Measurements from ENCODE around the gene CCDC9B. TPM values are rescaled to one million over a fixed set of nuclear protein-coding genes. Genes with fewer than 3 reads are reported as not detected.
A peak's percentile ranks its signal among the peaks of the same experiment; 100 is the strongest.

The CCDC9B gene
- total RNA-seq, 1 experiment from 2014 or later = 1.4 TPM

DNA sequence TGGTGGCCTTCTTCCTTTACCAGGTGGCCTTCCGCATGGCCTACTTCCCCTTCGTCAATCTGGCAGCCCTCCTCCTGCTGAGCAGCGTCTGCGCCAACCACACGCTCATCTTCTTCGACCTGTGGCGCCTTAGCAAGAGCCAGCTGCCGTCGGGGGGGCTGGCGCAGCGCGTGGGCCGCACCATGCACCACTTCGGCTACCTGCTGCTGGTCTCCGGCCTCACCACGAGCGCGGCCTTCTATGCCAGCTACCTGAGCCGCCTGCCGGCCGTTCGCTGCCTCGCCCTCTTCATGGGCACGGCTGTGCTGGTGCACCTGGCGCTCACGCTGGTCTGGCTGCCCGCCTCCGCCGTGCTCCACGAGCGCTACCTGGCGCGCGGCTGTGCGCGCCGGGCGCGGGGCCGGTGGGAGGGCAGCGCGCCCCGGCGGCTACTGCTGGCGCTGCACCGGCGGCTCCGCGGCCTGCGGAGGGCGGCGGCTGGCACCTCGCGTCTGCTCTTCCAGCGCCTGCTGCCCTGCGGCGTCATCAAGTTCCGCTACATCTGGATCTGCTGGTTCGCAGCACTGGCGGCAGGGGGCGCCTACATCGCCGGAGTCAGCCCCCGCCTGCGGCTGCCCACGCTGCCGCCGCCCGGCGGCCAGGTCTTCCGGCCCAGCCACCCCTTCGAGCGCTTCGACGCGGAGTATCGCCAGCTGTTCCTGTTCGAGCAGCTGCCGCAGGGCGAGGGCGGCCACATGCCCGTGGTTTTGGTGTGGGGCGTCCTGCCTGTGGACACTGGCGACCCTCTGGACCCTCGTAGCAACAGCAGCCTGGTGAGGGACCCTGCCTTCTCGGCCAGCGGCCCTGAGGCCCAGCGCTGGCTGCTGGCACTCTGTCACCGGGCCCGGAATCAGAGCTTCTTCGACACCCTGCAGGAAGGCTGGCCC lies 27.2 kb upstream of the CCDC9B start (continued):
- TF ChIP-seq, protein P1, sequence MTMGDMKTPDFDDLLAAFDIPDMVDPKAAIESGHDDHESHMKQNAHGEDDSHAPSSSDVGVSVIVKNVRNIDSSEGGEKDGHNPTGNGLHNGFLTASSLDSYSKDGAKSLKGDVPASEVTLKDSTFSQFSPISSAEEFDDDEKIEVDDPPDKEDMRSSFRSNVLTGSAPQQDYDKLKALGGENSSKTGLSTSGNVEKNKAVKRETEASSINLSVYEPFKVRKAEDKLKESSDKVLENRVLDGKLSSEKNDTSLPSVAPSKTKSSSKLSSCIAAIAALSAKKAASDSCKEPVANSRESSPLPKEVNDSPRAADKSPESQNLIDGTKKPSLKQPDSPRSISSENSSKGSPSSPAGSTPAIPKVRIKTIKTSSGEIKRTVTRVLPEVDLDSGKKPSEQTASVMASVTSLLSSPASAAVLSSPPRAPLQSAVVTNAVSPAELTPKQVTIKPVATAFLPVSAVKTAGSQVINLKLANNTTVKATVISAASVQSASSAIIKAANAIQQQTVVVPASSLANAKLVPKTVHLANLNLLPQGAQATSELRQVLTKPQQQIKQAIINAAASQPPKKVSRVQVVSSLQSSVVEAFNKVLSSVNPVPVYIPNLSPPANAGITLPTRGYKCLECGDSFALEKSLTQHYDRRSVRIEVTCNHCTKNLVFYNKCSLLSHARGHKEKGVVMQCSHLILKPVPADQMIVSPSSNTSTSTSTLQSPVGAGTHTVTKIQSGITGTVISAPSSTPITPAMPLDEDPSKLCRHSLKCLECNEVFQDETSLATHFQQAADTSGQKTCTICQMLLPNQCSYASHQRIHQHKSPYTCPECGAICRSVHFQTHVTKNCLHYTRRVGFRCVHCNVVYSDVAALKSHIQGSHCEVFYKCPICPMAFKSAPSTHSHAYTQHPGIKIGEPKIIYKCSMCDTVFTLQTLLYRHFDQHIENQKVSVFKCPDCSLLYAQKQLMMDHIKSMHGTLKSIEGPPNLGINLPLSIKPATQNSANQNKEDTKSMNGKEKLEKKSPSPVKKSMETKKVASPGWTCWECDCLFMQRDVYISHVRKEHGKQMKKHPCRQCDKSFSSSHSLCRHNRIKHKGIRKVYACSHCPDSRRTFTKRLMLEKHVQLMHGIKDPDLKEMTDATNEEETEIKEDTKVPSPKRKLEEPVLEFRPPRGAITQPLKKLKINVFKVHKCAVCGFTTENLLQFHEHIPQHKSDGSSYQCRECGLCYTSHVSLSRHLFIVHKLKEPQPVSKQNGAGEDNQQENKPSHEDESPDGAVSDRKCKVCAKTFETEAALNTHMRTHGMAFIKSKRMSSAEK (CRISPR knock-in tag; IDR thresholded peaks at IDR 0.05; ENCODE audit: borderline replicate concordance) = no peak
- TF ChIP-seq, protein P2, sequence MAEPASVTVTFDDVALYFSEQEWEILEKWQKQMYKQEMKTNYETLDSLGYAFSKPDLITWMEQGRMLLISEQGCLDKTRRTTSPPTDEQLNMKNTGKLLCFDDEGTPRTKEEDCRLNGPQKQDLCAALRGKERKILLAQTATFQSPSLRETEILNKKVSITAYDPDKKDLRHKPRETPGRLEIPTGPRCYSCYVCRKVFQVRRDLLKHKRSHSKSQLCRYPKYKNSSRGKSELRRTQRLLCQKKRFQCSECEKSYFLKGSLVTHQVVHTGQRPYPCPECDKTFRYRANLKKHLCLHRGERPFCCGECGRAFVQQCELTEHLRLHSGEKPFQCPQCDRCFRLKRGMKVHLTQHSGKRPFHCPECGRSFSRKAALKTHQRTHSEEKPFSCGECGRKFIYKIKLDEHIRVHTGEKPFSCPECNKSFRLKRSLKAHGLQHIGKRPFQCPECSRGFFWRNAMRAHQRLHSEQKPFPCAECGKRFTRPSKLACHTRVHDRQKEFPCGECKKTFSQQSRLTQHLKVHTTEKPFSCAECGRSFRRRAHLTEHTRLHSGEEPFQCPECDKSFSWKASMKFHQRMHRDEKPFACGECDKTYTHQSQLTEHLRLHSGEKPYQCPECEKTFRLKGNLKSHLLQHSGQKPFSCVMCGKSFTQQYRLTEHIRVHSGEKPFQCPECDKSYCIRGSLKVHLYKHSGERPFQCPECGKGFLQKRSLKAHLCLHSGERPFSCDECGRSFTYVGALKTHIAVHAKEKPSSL (CRISPR knock-in tag; conservative IDR thresholded peaks at IDR 0.05) = no peak
- TF ChIP-seq EMX1 (CRISPR knock-in tag; IDR thresholded peaks at IDR 0.05) (no peak), JAZF1 (CRISPR knock-in tag; IDR thresholded peaks at IDR 0.05) (no peak), ZNF232 (CRISPR knock-in tag; IDR thresholded peaks at IDR 0.05) (peak; percentile 99)
- TF ChIP-seq, protein P3, sequence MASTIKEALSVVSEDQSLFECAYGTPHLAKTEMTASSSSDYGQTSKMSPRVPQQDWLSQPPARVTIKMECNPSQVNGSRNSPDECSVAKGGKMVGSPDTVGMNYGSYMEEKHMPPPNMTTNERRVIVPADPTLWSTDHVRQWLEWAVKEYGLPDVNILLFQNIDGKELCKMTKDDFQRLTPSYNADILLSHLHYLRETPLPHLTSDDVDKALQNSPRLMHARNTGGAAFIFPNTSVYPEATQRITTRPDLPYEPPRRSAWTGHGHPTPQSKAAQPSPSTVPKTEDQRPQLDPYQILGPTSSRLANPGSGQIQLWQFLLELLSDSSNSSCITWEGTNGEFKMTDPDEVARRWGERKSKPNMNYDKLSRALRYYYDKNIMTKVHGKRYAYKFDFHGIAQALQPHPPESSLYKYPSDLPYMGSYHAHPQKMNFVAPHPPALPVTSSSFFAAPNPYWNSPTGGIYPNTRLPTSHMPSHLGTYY (CRISPR knock-in tag; IDR thresholded peaks at IDR 0.05) = no peak
- TF ChIP-seq, protein P4, sequence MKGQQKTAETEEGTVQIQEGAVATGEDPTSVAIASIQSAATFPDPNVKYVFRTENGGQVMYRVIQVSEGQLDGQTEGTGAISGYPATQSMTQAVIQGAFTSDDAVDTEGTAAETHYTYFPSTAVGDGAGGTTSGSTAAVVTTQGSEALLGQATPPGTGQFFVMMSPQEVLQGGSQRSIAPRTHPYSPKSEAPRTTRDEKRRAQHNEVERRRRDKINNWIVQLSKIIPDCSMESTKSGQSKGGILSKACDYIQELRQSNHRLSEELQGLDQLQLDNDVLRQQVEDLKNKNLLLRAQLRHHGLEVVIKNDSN (CRISPR knock-in tag; IDR thresholded peaks at IDR 0.05) = peak; percentile 90
- TF ChIP-seq, protein P5, sequence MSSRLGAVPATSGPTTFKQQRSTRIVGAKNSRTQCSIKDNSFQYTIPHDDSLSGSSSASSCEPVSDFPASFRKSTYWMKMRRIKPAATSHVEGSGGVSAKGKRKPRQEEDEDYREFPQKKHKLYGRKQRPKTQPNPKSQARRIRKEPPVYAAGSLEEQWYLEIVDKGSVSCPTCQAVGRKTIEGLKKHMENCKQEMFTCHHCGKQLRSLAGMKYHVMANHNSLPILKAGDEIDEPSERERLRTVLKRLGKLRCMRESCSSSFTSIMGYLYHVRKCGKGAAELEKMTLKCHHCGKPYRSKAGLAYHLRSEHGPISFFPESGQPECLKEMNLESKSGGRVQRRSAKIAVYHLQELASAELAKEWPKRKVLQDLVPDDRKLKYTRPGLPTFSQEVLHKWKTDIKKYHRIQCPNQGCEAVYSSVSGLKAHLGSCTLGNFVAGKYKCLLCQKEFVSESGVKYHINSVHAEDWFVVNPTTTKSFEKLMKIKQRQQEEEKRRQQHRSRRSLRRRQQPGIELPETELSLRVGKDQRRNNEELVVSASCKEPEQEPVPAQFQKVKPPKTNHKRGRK (CRISPR knock-in tag; IDR thresholded peaks at IDR 0.05; ENCODE audit: borderline replicate concordance) = no peak
- TF ChIP-seq, protein P6, sequence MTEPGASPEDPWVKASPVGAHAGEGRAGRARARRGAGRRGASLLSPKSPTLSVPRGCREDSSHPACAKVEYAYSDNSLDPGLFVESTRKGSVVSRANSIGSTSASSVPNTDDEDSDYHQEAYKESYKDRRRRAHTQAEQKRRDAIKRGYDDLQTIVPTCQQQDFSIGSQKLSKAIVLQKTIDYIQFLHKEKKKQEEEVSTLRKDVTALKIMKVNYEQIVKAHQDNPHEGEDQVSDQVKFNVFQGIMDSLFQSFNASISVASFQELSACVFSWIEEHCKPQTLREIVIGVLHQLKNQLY (CRISPR knock-in tag; IDR thresholded peaks at IDR 0.05) = no peak

DNA sequence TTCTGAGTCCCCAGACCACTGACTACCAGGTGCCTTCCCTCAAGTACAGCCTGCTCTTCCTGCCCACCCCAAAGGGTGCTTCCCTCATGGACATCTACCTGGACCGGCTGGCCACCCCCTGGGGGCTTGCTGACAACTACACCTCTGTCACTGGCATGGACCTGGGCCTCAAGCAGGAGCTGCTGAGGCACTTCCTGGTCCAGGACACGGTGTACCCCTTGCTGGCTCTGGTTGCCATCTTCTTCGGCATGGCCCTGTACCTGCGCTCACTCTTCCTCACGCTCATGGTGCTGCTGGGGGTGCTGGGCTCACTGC lies 26.6 kb upstream of the CCDC9B start:
- ATAC-seq = no peak
- no peak for DNase-seq (ENCODE audit: low spot score)
- Mint-ChIP-seq H3K27ac (no peak overlapping the region), H3K9me3 (no peaks in the 10 kb centered on the region), H3K4me1 (peaks cover 14% of the 10 kb centered on the region), H3K4me3 (peak overlapping the region; percentile 52), H3K27me3 (ENCODE audit: low read depth) (peaks cover 48% of the 10 kb centered on the region), H3K36me3 (no peaks in the 10 kb centered on the region)
- CTCF ChIA-PET = interaction anchor here (0.6 to 8.4 kb wide), 22 partner anchors 10 to 93 kb away, joined by 3 to 87 read pairs (median 6); partner anchors contain the start of genes CCDC9B, DISP2, INAFM2 and IVD
- POLR2A ChIA-PET = interaction anchor here (1.2 to 1.8 kb wide), 2 partner anchors 10 to 15 kb away, joined by 3 to 6 read pairs; partner anchors contain the start of genes DISP2 and KNSTRN
- TF ChIP-seq FOXJ3 (CRISPR knock-in tag; IDR thresholded peaks at IDR 0.05; ENCODE audit: borderline replicate concordance) = no peak
- TF ChIP-seq, protein P7, sequence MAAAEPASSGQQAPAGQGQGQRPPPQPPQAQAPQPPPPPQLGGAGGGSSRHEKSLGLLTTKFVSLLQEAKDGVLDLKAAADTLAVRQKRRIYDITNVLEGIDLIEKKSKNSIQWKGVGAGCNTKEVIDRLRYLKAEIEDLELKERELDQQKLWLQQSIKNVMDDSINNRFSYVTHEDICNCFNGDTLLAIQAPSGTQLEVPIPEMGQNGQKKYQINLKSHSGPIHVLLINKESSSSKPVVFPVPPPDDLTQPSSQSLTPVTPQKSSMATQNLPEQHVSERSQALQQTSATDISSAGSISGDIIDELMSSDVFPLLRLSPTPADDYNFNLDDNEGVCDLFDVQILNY (CRISPR knock-in tag; IDR thresholded peaks at IDR 0.05) = no peak
- TF ChIP-seq, protein P8, sequence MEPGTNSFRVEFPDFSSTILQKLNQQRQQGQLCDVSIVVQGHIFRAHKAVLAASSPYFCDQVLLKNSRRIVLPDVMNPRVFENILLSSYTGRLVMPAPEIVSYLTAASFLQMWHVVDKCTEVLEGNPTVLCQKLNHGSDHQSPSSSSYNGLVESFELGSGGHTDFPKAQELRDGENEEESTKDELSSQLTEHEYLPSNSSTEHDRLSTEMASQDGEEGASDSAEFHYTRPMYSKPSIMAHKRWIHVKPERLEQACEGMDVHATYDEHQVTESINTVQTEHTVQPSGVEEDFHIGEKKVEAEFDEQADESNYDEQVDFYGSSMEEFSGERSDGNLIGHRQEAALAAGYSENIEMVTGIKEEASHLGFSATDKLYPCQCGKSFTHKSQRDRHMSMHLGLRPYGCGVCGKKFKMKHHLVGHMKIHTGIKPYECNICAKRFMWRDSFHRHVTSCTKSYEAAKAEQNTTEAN (CRISPR knock-in tag; IDR thresholded peaks at IDR 0.05) = no peak
- no peak for TF ChIP-seq ZNF396 (CRISPR knock-in tag; IDR thresholded peaks at IDR 0.05; ENCODE audit: borderline replicate concordance)
- TF ChIP-seq OVOL2 (CRISPR knock-in tag; IDR thresholded peaks at IDR 0.05; ENCODE audit: borderline replicate concordance) = no peak
- TF ChIP-seq, protein P9, sequence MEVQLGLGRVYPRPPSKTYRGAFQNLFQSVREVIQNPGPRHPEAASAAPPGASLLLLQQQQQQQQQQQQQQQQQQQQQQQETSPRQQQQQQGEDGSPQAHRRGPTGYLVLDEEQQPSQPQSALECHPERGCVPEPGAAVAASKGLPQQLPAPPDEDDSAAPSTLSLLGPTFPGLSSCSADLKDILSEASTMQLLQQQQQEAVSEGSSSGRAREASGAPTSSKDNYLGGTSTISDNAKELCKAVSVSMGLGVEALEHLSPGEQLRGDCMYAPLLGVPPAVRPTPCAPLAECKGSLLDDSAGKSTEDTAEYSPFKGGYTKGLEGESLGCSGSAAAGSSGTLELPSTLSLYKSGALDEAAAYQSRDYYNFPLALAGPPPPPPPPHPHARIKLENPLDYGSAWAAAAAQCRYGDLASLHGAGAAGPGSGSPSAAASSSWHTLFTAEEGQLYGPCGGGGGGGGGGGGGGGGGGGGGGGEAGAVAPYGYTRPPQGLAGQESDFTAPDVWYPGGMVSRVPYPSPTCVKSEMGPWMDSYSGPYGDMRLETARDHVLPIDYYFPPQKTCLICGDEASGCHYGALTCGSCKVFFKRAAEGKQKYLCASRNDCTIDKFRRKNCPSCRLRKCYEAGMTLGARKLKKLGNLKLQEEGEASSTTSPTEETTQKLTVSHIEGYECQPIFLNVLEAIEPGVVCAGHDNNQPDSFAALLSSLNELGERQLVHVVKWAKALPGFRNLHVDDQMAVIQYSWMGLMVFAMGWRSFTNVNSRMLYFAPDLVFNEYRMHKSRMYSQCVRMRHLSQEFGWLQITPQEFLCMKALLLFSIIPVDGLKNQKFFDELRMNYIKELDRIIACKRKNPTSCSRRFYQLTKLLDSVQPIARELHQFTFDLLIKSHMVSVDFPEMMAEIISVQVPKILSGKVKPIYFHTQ (CRISPR knock-in tag; IDR thresholded peaks at IDR 0.05) = no peak
- no peak for TF ChIP-seq SOX15 (CRISPR knock-in tag; IDR thresholded peaks at IDR 0.05)
- no peak for TF ChIP-seq MXD4 (CRISPR knock-in tag; IDR thresholded peaks at IDR 0.05; ENCODE audit: borderline replicate concordance)
- TF ChIP-seq NR3C1 (CRISPR knock-in tag; conservative IDR thresholded peaks at IDR 0.05; ENCODE audit: low read depth) = no peak

Data from WTC11 (cell line).